Fibroblast of lung (primary cell): ENCODE results near the gene TMTC2. TPM values are rescaled to one million over a fixed set of nuclear protein-coding genes. Genes with fewer than 3 reads are reported as not detected.

Experiments
- DNase-seq, 2 donors: peaks; one replicate each; pipeline versions ENCODE4 v3.0.0 to v3.0.0-alpha.2; 2010; ENCODE audit warnings: low read depth in 2 of 2
- H2AFZ ChIP-seq: 2 replicates; pipeline ENCODE4 v1.5.1; 2012; ENCODE audit warnings: low read length, control low read depth, inconsistent platforms
- H3K27ac ChIP-seq: 2 replicates; pipeline ENCODE4 v1.5.1; 2011; ENCODE audit warnings: low read length, control low read depth; ENCODE audit not compliant: insufficient read depth
- H3K27me3 ChIP-seq: 2 replicates; pipeline ENCODE4 v1.5.1; 2011; ENCODE audit warnings: mild to moderate bottlenecking, low read length; ENCODE audit not compliant: control insufficient read depth, insufficient read depth
- H3K36me3 ChIP-seq: 2 replicates; pipeline ENCODE4 v1.5.1; 2011; ENCODE audit warnings: low read length; ENCODE audit not compliant: control insufficient read depth, insufficient read depth
- H3K4me1 ChIP-seq: 2 replicates; pipeline ENCODE4 v1.5.1; 2011; ENCODE audit warnings: low read length; ENCODE audit not compliant: control insufficient read depth, insufficient read depth; ENCODE audit errors: extremely low read depth
- H3K4me2 ChIP-seq: 2 replicates; pipeline ENCODE4 v1.5.1; 2011; ENCODE audit warnings: low read length, control low read depth; ENCODE audit not compliant: insufficient read depth; ENCODE audit errors: extremely low read depth
- H3K4me3 ChIP-seq, 4 experiments: fragments of 200-600 bp in 1 of 4; sonication (generic) in 1 of 4; replicated peaks in 1 of 4; 2 replicates each; pipeline ENCODE4 v1.5.1; 2011 to 2016; ENCODE audit warnings: low read length in 4 of 4, low read depth in 3 of 4, mild to moderate bottlenecking in 3 of 4, control low read depth in 2 of 4, inconsistent platforms in 1 of 4, mixed read lengths in 1 of 4; ENCODE audit not compliant: insufficient read depth in 1 of 4; ENCODE audit errors: control extremely low read depth in 1 of 4
- H3K79me2 ChIP-seq: 2 replicates; pipeline ENCODE4 v1.5.1; 2012; ENCODE audit warnings: mild to moderate bottlenecking, low read length, inconsistent platforms; ENCODE audit not compliant: control insufficient read depth, insufficient read depth
- H3K9ac ChIP-seq: 2 replicates; pipeline ENCODE4 v1.5.1; 2011; ENCODE audit warnings: mild to moderate bottlenecking, low read length, control low read depth; ENCODE audit not compliant: insufficient read depth
- H3K9me3 ChIP-seq: 2 replicates; pipeline ENCODE4 v1.5.1; 2012; ENCODE audit warnings: low read depth, low read length; ENCODE audit not compliant: control insufficient read depth, insufficient read depth
- H4K20me1 ChIP-seq: 2 replicates; pipeline ENCODE4 v1.5.1; 2011; ENCODE audit warnings: low read length; ENCODE audit not compliant: control insufficient read depth, insufficient read depth; ENCODE audit errors: extremely low read depth
- EZH2 ChIP-seq: IDR thresholded peaks from 2 replicates; pipeline ENCODE4 v1.5.1; 2012; ENCODE audit warnings: low read length, control low read depth, mild to moderate bottlenecking; ENCODE audit errors: missing control alignments
- polyA plus RNA-seq, 2 donors: library from polyadenylated mRNA; depleted of rRNA in 1 of 2; stranded (reverse) in 1 of 2; unstranded in 1 of 2; fragments of >200 nt; gene quantifications; 2 replicates each; pipeline ENCODE4 v1.2.1, GENCODE V29; 2011 to 2012; ENCODE audit warnings: missing spikeins in 1 of 2
- total RNA-seq: library from RNA; depleted of rRNA; stranded (reverse); fragments of >200 nt; gene quantifications from 2 replicates; pipeline ENCODE4 v1.2.1, GENCODE V29; 2014
- TF ChIP-seq, protein P1 (sequence below), 2 donors: IDR thresholded peaks in 1 of 2; conservative IDR thresholded peaks in 1 of 2; 1 replicate in 1 of 2; 2 replicates in 1 of 2; pipeline ENCODE4 v1.5.1; 2011 to 2012; ENCODE audit warnings: low read length in 2 of 2, control low read depth in 1 of 2, inconsistent platforms in 1 of 2, low read depth in 1 of 2, mild to moderate bottlenecking in 1 of 2

Gene TMTC2
- total and polyA plus RNA-seq, 2 donors (not counting 1 experiment from before 2014, with no cell fraction given): 3.5 to 9.7 TPM

GRCh38 chr12:82912406-82912805 is 225.7 kb downstream of the TMTC2 start:
- Histone ChIP-seq H3K79me2 (no peaks in the 10 kb centered on the region), H3K36me3 (no peaks in the 10 kb centered on the region), H4K20me1 (no peaks in the 10 kb centered on the region), H3K9me3 (no peaks in the 10 kb centered on the region), H3K27me3 (no peaks in the 10 kb centered on the region), H3K4me3 (no peak overlapping the region), H3K4me1 (no peaks in the 10 kb centered on the region), H3K9ac (no peak overlapping the region), H2AFZ (no peak overlapping the region), H3K4me2 (no peak overlapping the region), H3K27ac (no peak overlapping the region)
- DNase-seq: peak; percentile 19 to 44
- TF ChIP-seq EZH2: no peak
- TF ChIP-seq, protein P1, sequence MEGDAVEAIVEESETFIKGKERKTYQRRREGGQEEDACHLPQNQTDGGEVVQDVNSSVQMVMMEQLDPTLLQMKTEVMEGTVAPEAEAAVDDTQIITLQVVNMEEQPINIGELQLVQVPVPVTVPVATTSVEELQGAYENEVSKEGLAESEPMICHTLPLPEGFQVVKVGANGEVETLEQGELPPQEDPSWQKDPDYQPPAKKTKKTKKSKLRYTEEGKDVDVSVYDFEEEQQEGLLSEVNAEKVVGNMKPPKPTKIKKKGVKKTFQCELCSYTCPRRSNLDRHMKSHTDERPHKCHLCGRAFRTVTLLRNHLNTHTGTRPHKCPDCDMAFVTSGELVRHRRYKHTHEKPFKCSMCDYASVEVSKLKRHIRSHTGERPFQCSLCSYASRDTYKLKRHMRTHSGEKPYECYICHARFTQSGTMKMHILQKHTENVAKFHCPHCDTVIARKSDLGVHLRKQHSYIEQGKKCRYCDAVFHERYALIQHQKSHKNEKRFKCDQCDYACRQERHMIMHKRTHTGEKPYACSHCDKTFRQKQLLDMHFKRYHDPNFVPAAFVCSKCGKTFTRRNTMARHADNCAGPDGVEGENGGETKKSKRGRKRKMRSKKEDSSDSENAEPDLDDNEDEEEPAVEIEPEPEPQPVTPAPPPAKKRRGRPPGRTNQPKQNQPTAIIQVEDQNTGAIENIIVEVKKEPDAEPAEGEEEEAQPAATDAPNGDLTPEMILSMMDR (conservative IDR thresholded peaks at IDR 0.05 in 1 of 2, IDR thresholded peaks at IDR 0.05 in 1 of 2; ENCODE audit: low read depth in 1 of 2, low read length in 2 of 2): no peak

DNA sequence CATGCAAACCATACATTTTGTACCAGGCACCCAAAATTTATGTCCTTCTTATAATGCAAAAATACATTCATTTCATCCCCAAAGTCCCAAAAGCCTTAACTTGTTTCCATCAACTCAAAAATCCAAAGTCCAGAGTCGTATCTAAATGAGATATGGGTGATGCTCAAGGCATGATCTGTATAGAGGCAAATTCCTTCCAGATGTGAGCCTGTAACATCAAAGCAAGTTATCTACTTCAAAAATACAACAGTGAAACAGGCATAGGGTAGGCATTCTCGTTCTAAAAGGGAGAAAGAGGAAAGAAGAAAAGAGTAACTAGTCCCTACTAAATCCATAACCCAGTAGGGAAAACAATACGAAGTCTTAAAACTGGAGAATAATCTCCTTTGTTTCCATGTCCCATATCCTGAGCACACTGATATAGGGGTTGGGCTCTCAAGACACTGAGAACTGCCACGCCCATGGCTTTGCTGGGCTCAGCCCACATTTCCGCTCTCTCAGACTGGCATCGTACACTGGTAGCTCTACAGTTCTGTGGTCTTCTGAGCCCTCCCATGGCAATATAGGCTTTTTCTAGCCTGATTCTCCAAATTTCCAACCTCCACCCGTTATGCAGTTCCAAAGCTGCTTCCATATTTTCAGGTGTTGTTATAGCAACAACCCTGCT is 232.8 kb downstream of the TMTC2 start:
- no peak overlapping the region for H3K4me3 ChIP-seq
- no peak for DNase-seq
- no peak overlapping the region for H2AFZ ChIP-seq

GRCh38 chr12:82923935-82924334 is 237.2 kb downstream of the TMTC2 start:
- Histone ChIP-seq H3K4me1 (no peaks in the 10 kb centered on the region), H3K9ac (no peak overlapping the region), H3K4me2 (no peak overlapping the region), H3K9me3 (no peaks in the 10 kb centered on the region), H3K4me3 (no peak overlapping the region), H3K36me3 (no peaks in the 10 kb centered on the region), H3K79me2 (no peaks in the 10 kb centered on the region), H2AFZ (no peak overlapping the region), H3K27ac (no peak overlapping the region), H4K20me1 (no peaks in the 10 kb centered on the region), H3K27me3 (no peaks in the 10 kb centered on the region)
- DNase-seq: no peak
- no peak for TF ChIP-seq EZH2
- TF ChIP-seq, protein P1 (conservative IDR thresholded peaks at IDR 0.05 in 1 of 2, IDR thresholded peaks at IDR 0.05 in 1 of 2; ENCODE audit: low read depth in 1 of 2, low read length in 2 of 2): no peak

More for the DNA sequence above, 232.8 kb downstream of the TMTC2 start:
- H3K79me2 ChIP-seq: no peaks in the 10 kb centered on the region
- no peak overlapping the region for H3K4me2 ChIP-seq
- H3K27ac ChIP-seq: no peak overlapping the region
- no peaks in the 10 kb centered on the region for H3K36me3 ChIP-seq
- no peaks in the 10 kb centered on the region for H3K27me3 ChIP-seq
- no peaks in the 10 kb centered on the region for H4K20me1 ChIP-seq
- no peaks in the 10 kb centered on the region for H3K9me3 ChIP-seq
- no peaks in the 10 kb centered on the region for H3K4me1 ChIP-seq
- TF ChIP-seq, protein P1 (conservative IDR thresholded peaks at IDR 0.05 in 1 of 2, IDR thresholded peaks at IDR 0.05 in 1 of 2; ENCODE audit: low read depth in 1 of 2, low read length in 2 of 2): no peak
- no peak for TF ChIP-seq EZH2
- H3K9ac ChIP-seq: no peak overlapping the region
